Peyer's patch (tissue), 4 donors: ENCODE measurements around the gene PHLDB2. TPM values are rescaled to one million over a fixed set of nuclear protein-coding genes. Genes with fewer than 3 reads are reported as not detected.

Experiments used
- DNase-seq, 3 donors: peaks; one replicate each; pipeline ENCODE4 v3.0.0-alpha.2; 2017 to 2019
- H3K27ac ChIP-seq, 4 donors: fragments of 200-600 bp; sonication (generic); one replicate each; pipeline ENCODE4 v1.5.1; 2016 to 2019
- H3K27me3 ChIP-seq, 2 donors: fragments of 200-600 bp; sonication (generic); one replicate each; pipeline ENCODE4 v1.5.1; 2019
- H3K36me3 ChIP-seq, 3 donors: fragments of 200-600 bp; sonication (generic); one replicate each; pipeline ENCODE4 v1.5.1; 2016 to 2019
- H3K4me1 ChIP-seq, 4 donors: fragments of 200-600 bp; sonication (generic); one replicate each; pipeline ENCODE4 v1.5.1; 2016 to 2019
- H3K4me3 ChIP-seq, 4 donors: fragments of 200-600 bp; sonication (generic); 1 replicate in 3 of 4; 2 replicates in 1 of 4; pipeline ENCODE4 v1.5.1; 2016 to 2019; ENCODE audit warnings: mild to moderate bottlenecking in 1 of 4
- H3K9me3 ChIP-seq, 4 donors: fragments of 200-600 bp; sonication (generic); one replicate each; pipeline ENCODE4 v1.5.1; 2016 to 2019; ENCODE audit warnings: mild to moderate bottlenecking in 1 of 4
- CTCF ChIP-seq, 6 experiments: fragments of 450-650 bp in 4 of 6; fragments of 200-600 bp in 2 of 6; sonication (generic) in 1 of 6; IDR thresholded peaks; one replicate each; pipeline ENCODE4 v1.5.1; 2017 to 2019; ENCODE audit warnings: antibody characterized with exemption in 6 of 6, mild to moderate bottlenecking in 3 of 6, moderate library complexity in 1 of 6
- POLR2A ChIP-seq, 2 donors: fragments of 450-650 bp; IDR thresholded peaks; one replicate each; pipeline ENCODE4 v1.5.1; 2017; ENCODE audit warnings: antibody characterized with exemption in 2 of 2, mild to moderate bottlenecking in 2 of 2, moderate library complexity in 2 of 2
- total RNA-seq, 4 donors: library from RNA; depleted of rRNA; stranded (reverse); fragments of >200 nt; gene quantifications; one replicate each; pipeline ENCODE4 v1.1.0, GENCODE V29; 2016

PHLDB2 gene
- total RNA-seq, 4 donors from 2014 or later: 6.0 to 66.0 (median 12.5) TPM

GRCh38 chr3:111936191-111936841, 77.3 kb downstream of the PHLDB2 start:
- no peak overlapping the region for H3K4me3 ChIP-seq
- H3K4me1 ChIP-seq: no peaks in the 10 kb centered on the region
- no peak for DNase-seq
- no peaks in the 10 kb centered on the region for H3K36me3 ChIP-seq
- no peak overlapping the region for H3K27ac ChIP-seq
- TF ChIP-seq CTCF (IDR thresholded peaks at IDR 0.05): no peak
- TF ChIP-seq POLR2A (IDR thresholded peaks at IDR 0.05): no peak
- H3K27me3 ChIP-seq: no peaks in the 10 kb centered on the region
- no peaks in the 10 kb centered on the region for H3K9me3 ChIP-seq

GRCh38 chr3:111936967-111937366, 77.9 kb downstream of the PHLDB2 start:
- DNase-seq: no peak
- no peaks in the 10 kb centered on the region for H3K27me3 ChIP-seq
- H3K4me1 ChIP-seq: no peaks in the 10 kb centered on the region
- no peak overlapping the region for H3K4me3 ChIP-seq
- H3K27ac ChIP-seq: no peak overlapping the region
- H3K36me3 ChIP-seq: no peaks in the 10 kb centered on the region
- no peak for TF ChIP-seq POLR2A (IDR thresholded peaks at IDR 0.05)
- no peak for TF ChIP-seq CTCF (IDR thresholded peaks at IDR 0.05)
- H3K9me3 ChIP-seq: no peaks in the 10 kb centered on the region

GRCh38 chr3:111937871-111938270, 78.8 kb downstream of the PHLDB2 start:
- Histone ChIP-seq H3K27me3 (no peaks in the 10 kb centered on the region), H3K4me1 (no peaks in the 10 kb centered on the region), H3K36me3 (no peaks in the 10 kb centered on the region), H3K4me3 (no peak overlapping the region), H3K27ac (no peak overlapping the region), H3K9me3 (no peaks in the 10 kb centered on the region)
- DNase-seq: no peak
- TF ChIP-seq CTCF (IDR thresholded peaks at IDR 0.05): no peak
- no peak for TF ChIP-seq POLR2A (IDR thresholded peaks at IDR 0.05)

GRCh38 chr3:111939873-111940272, 80.8 kb downstream of the PHLDB2 start:
- Histone ChIP-seq H3K27me3 (no peaks in the 10 kb centered on the region), H3K36me3 (no peaks in the 10 kb centered on the region), H3K9me3 (no peaks in the 10 kb centered on the region), H3K27ac (no peak overlapping the region), H3K4me1 (no peaks in the 10 kb centered on the region), H3K4me3 (no peak overlapping the region)
- TF ChIP-seq CTCF (IDR thresholded peaks at IDR 0.05): no peak
- TF ChIP-seq POLR2A (IDR thresholded peaks at IDR 0.05): no peak
- no peak for DNase-seq

GRCh38 chr3:111943533-111943932, 84.5 kb downstream of the PHLDB2 start:
- Histone ChIP-seq H3K4me3 (no peak overlapping the region), H3K4me1 (no peaks in the 10 kb centered on the region), H3K9me3 (no peaks in the 10 kb centered on the region), H3K27ac (no peak overlapping the region), H3K27me3 (no peaks in the 10 kb centered on the region), H3K36me3 (no peaks in the 10 kb centered on the region)
- DNase-seq: no peak
- TF ChIP-seq CTCF (IDR thresholded peaks at IDR 0.05): no peak
- no peak for TF ChIP-seq POLR2A (IDR thresholded peaks at IDR 0.05)

- H3K4me3 ChIP-seq: no peak overlapping the region
- TF ChIP-seq POLR2A (IDR thresholded peaks at IDR 0.05) (no peak), CTCF (IDR thresholded peaks at IDR 0.05) (no peak)
- H3K9me3 ChIP-seq: no peaks in the 10 kb centered on the region
- no peaks in the 10 kb centered on the region for H3K4me1 ChIP-seq
- no peaks in the 10 kb centered on the region for H3K36me3 ChIP-seq
- DNase-seq: no peak
- no peak overlapping the region for H3K27ac ChIP-seq
- H3K27me3 ChIP-seq: no peaks in the 10 kb centered on the region
Observed at GRCh38 chr3:111944372-111944771, 85.3 kb downstream of the PHLDB2 start.
